Psoas muscle (tissue), 8 donors: ENCODE measurements around the gene PSAPL1. TPM values are rescaled to one million over a fixed set of nuclear protein-coding genes. Genes with fewer than 3 reads are reported as not detected.

Experiments
- ATAC-seq, 4 donors: fragments of 200-7000 bp; cut with Tn5 transposase; one replicate each; pipeline ENCODE4 v1.9.1; 2020; ENCODE audit warnings: moderate library complexity in 3 of 4, mild to moderate bottlenecking in 2 of 4
- DNase-seq, 2 donors: peaks; one replicate each; pipeline ENCODE4 v3.0.0-alpha.2; 2020
- H3K27ac ChIP-seq: fragments of 200-600 bp; one replicate; pipeline ENCODE4 v1.8.0; 2022
- H3K27me3 ChIP-seq, 3 donors: fragments of 200-600 bp in 1 of 3; one replicate each; pipeline versions ENCODE4 v1.6.1 to v1.8.0; 2013 to 2022; ENCODE audit warnings: low read length in 2 of 3, mild to moderate bottlenecking in 2 of 3, moderate library complexity in 1 of 3; ENCODE audit not compliant: insufficient read depth in 3 of 3
- H3K36me3 ChIP-seq, 2 donors: fragments of 200-600 bp in 1 of 2; one replicate each; pipeline versions ENCODE4 v1.6.1 to v1.8.0; 2013 to 2022; ENCODE audit warnings: low read depth in 1 of 2, mild to moderate bottlenecking in 1 of 2, moderate library complexity in 1 of 2; ENCODE audit not compliant: insufficient read depth in 1 of 2
- H3K4me1 ChIP-seq: fragments of 200-600 bp; one replicate; pipeline ENCODE4 v1.8.0; 2022
- H3K4me3 ChIP-seq: fragments of 200-600 bp; one replicate; pipeline ENCODE4 v1.8.0; 2022; ENCODE audit warnings: mild to moderate bottlenecking
- H3K9me3 ChIP-seq: fragments of 200-600 bp; one replicate; pipeline ENCODE4 v1.8.0; 2022
- WGBS, 3 donors: extraction: QIAGEN DNeasy Blood & Tissue Kit; methylation state at CpG; one replicate each; pipeline versions ENCODE4 v1.1.6 to v1.1.7; 2013; 5-methylcytosine and 5-hydroxymethylcytosine counted together
- intact Hi-C, 2 donors: fragments of 100-400 bp; cut with DNase I; formaldehyde crosslinking; loops; one replicate each; pipeline versions ENCODE4 v1.11.0 to v1.14.2; 2022
- polyA plus RNA-seq, 3 donors: library from polyadenylated mRNA; stranded (reverse); fragments of 200-250 nt; gene quantifications; one replicate each; pipeline ENCODE4 v1.2.3, GENCODE V29; 2013
- total RNA-seq, 4 donors: library from RNA; stranded (reverse); fragmentation: NEBNext Ultra II Directional in 2 of 4; extraction: Animal tissue kit (Norgen Biotek cat#: 25700) in 2 of 4; gene quantifications; one replicate each; pipeline versions ENCODE4 v1.2.1 to v1.2.4, GENCODE V29; 2021 to 2023
- TF ChIP-seq, protein P1 (sequence below): fragments of 200-600 bp; IDR thresholded peaks from one replicate; pipeline ENCODE4 v1.8.0; 2022; ENCODE audit warnings: antibody characterized with exemption
- donor health status: healthy with polysubstance abuse.
- donor health status: DM: no; HTN: no; CAD: no; lungs with moderate emphysema.
- donor health status: Bipolar disorder and iron deficiency.
- donor health status: healthy.
- donor health status: DM: yes; HTN: yes; CAD: no.
- donor health status: DM: no; HTN: no; CAD: no.
- donor health status: DM: no; HTN: no; CAD: no.
- donor health status: DM: yes; HTN: yes; CAD: no.

Gene PSAPL1
- total and polyA plus RNA-seq, 7 donors, result not detected

DNA sequence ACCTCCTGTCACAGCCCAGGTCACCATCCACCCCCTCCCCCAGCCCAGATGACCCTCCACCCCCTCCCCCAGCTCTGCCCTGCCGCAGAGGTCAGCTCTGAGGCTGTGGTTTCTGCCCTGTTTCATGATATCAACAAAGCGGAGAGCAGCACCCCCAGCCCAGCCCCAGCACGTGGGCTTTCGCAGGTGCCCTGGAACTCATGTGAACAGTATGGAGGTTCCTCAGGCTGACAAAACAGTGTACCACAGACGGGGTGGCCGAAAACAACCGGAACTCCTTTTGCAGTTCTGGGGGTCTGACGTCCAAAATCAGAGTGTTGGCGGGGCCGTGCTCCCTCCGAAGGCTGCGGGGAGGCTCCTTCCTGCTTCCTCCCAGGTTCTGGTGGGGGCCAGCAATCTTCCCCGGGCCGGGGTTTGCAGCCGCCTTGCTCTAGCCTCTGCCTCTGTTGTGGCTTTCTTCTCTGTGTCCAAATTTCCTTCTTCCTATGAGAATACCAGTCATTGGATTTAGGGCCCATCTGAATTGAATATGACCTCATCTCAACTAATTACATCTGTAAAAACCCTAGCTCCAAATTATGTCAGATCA, 7.9 kb upstream of the PSAPL1 start:
- H3K4me1 ChIP-seq, result no peaks in the 10 kb centered on the region
- H3K9me3 ChIP-seq, result no peaks in the 10 kb centered on the region
- DNase-seq (no peak), ATAC-seq (no peak)
- H3K27me3 ChIP-seq, result peaks cover 0 to 12% (median 1%) of the 10 kb centered on the region in 3 donors
- no peak overlapping the region for H3K4me3 ChIP-seq
- WGBS, 3 donors, result 69 to 81% (median 70%) methylated on average over 15 of the region's 15 CpGs
- intact Hi-C loops, result no loop called here
- H3K27ac ChIP-seq, result no peak overlapping the region
- TF ChIP-seq, protein P1, sequence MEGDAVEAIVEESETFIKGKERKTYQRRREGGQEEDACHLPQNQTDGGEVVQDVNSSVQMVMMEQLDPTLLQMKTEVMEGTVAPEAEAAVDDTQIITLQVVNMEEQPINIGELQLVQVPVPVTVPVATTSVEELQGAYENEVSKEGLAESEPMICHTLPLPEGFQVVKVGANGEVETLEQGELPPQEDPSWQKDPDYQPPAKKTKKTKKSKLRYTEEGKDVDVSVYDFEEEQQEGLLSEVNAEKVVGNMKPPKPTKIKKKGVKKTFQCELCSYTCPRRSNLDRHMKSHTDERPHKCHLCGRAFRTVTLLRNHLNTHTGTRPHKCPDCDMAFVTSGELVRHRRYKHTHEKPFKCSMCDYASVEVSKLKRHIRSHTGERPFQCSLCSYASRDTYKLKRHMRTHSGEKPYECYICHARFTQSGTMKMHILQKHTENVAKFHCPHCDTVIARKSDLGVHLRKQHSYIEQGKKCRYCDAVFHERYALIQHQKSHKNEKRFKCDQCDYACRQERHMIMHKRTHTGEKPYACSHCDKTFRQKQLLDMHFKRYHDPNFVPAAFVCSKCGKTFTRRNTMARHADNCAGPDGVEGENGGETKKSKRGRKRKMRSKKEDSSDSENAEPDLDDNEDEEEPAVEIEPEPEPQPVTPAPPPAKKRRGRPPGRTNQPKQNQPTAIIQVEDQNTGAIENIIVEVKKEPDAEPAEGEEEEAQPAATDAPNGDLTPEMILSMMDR, result no peak
- no peaks in the 10 kb centered on the region for H3K36me3 ChIP-seq

DNA sequence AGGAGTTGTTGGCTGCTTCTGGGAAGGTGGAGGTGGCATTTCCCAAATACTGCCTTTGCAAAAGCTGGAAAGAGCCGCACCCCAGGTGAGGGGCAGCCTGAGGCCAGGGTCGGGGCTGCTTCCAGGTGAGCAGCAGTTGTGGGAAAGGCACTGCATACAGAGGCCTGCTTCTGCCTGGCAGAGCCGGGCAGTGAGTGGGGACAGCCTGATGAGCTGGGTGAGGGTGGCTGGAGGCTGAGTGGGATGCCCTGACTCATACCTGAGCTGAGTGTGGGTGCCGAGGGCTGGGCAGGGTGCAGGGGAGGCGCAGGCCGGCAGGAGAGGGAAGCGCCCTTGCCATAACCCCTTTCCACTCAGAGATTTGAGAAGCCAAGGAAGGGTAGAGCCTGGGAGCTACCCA, 6.5 kb upstream of the PSAPL1 start:
- no peak for ATAC-seq
- Histone ChIP-seq H3K9me3 (no peaks in the 10 kb centered on the region), H3K27ac (no peak overlapping the region), H3K4me1 (no peaks in the 10 kb centered on the region), H3K4me3 (no peak overlapping the region), H3K27me3 (peaks cover 0 to 4% (median 0%) of the 10 kb centered on the region in 3 donors), H3K36me3 (no peaks in the 10 kb centered on the region)
- intact Hi-C loops, result no loop called here
- TF ChIP-seq, protein P1, result no peak
- 77 to 90% (median 80%) methylated on average over 4 to 7 of the region's 7 CpGs for WGBS, 3 donors
- no peak for DNase-seq

DNA sequence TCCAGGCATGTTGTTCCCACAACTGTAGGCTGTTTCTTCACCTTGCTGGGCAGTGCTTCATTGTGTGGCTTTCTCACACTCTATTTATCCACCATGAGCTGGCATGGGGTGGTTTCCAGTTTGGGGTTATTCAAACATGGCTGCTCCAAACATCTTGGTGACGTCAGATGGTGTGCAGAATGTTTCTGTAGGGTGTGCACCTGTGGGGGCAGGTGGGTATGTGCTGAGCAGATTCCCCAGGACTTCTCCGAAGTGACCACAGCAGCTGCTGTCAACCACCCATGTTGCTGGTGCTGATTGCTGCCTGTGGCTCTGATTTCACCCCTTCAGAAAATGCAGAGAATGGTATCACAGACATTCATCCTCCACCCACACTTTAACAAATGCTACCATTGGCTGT, 5.0 kb upstream of the PSAPL1 start:
- H3K36me3 ChIP-seq, result no peaks in the 10 kb centered on the region
- ATAC-seq, result no peak
- no peak overlapping the region for H3K4me3 ChIP-seq
- TF ChIP-seq, protein P1, result no peak
- H3K27me3 ChIP-seq, result peaks cover 0 to 3% (median 2%) of the 10 kb centered on the region in 3 donors
- H3K4me1 ChIP-seq, result no peaks in the 10 kb centered on the region
- H3K27ac ChIP-seq, result no peak overlapping the region
- 77 to 87% (median 79%) methylated on average over 2 of the region's 2 CpGs for WGBS, 3 donors
- no peaks in the 10 kb centered on the region for H3K9me3 ChIP-seq
- DNase-seq, result no peak
- intact Hi-C loops, result no loop called here

DNA sequence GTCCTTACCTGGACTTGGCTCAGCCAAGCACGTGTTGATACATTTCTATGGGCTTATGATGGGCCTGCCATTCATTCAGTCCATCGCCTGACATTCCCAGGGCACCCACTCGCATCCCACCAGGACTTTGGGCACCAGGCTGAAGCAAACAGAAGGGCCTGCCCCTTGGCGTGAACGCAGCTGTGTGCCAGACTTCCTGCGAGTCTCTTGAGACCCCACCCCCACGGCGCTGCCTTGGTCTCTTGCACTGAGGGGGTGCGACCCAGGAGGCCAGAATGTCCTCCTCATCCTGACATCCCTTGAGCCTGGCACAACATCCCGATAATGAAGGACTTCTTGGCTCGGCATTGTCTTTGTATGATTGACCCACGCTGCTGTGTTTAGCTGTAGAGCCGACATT, 1.5 kb upstream of the PSAPL1 start:
- DNase-seq (no peak), ATAC-seq (no peak)
- 77 to 84% (median 79%) methylated on average over 13 of the region's 13 CpGs for whole genome bisulfite sequencing, 3 donors
- Histone ChIP-seq H3K9me3 (no peaks in the 10 kb centered on the region), H3K4me3 (no peak overlapping the region), H3K36me3 (no peaks in the 10 kb centered on the region), H3K27ac (no peak overlapping the region), H3K27me3 (peaks cover 0 to 3% (median 2%) of the 10 kb centered on the region in 3 donors), H3K4me1 (no peaks in the 10 kb centered on the region)
- TF ChIP-seq, protein P1, result no peak
- intact Hi-C loops, result no loop called here
